ENCODE measurements around the gene SLFNL1.

- TF ChIP-seq CEBPB (IDR thresholded peaks at IDR 0.05) (no peak), EP300 (IDR thresholded peaks at IDR 0.05; ENCODE audit: borderline replicate concordance) (no peak), MAX (IDR thresholded peaks at IDR 0.05) (no peak), USF1 (IDR thresholded peaks at IDR 0.05) (no peak), TAF1 (IDR thresholded peaks at IDR 0.05; ENCODE audit: low read depth) (no peak), YY1 (IDR thresholded peaks at IDR 0.05; ENCODE audit: low read depth) (no peak), NFIC (IDR thresholded peaks at IDR 0.05) (no peak), TCF12 (IDR thresholded peaks at IDR 0.05; ENCODE audit: low read depth) (no peak), CREB1 (IDR thresholded peaks at IDR 0.05; ENCODE audit: low read depth) (no peak), FOXM1 (IDR thresholded peaks at IDR 0.05; ENCODE audit: borderline replicate concordance, low read depth) (no peak)
These were observed 43.8 kb downstream of the SLFNL1 start for GRCh38 chr1:40977716-40978115.
